HG02678 (cell line): Measurements from ENCODE around the gene NPPB.

Experiments
- ATAC-seq: cut with Tn5 transposase; IDR thresholded peaks from one replicate; pipeline ENCODE4 v1.9.1; 2021; ENCODE audit warnings: mild to moderate bottlenecking, moderate library complexity; ENCODE audit not compliant: unreplicated experiment

NPPB gene

DNA sequence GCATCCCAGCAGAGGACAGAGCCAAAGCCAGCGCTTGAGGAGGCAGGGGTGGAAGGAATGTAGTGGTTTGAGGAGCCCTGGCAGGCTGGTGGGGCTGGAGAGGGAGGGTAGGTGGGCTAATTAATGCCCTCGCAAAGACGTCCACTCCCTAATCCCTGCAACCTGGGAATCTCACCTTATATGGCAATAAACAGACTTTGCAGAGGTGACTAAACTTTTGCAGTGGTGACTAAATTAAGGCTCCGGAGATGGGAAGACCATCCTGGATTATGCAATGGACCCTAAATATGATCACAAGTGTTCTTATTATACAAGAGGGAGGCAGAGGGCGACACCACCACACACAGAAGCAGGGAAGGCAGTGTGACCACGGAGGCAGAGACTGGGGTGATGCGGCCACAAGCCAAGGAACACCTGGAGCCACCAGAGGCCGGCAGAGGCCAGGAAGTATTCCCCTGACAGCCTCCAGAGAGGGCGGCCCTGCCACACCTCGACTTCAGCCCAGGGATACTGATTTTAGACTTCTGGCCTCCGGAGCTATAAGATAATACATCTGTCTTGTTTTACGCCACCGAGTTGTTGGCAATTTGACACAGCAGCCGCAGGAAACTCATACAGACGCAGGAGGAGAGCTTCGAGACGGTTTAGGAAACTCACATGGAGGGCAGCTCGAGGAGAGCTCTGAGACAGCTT lies 23.1 kb upstream of the NPPB start:
- no peak for ATAC-seq

DNA sequence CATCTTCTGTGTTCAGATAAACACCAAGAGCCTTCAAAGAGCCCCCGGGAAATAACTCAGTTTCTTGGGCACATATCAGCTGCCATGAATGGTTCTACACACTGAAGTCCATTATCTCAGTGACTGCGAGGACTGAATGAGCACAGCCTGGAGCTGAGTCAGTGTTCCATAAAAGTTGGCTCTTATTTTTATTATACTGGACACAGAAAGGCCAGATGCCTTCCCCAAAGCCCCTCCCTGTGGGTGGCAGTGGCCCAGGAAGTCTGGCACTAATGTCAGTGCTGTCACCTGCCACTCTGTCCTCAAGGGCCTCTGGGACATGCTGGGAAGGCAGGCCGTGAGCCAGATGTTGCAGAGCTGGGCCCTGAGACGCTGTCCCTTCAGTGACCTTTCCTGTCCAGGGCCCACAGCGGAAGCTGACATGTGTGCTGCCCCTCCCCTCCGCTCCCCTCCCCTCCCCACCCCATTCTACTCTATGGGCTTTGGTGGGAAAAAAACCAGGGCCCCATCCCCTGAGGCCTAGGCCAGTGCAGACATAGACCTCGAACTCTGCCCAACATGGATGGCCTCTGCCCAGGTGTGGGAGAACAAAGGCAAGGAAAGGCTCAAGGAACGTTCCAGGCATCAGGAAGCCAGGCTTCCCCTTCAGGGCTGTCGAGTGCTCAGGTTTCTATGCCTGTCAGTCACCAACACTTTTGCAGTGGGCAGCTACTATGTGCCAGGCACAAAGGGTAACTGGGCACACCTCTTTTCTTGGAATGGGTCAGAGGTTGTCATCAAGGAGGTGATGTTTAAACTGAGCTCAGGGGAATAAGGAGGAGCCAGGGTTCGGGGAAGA lies 22.4 kb upstream of the NPPB start:
- no peak for ATAC-seq

DNA sequence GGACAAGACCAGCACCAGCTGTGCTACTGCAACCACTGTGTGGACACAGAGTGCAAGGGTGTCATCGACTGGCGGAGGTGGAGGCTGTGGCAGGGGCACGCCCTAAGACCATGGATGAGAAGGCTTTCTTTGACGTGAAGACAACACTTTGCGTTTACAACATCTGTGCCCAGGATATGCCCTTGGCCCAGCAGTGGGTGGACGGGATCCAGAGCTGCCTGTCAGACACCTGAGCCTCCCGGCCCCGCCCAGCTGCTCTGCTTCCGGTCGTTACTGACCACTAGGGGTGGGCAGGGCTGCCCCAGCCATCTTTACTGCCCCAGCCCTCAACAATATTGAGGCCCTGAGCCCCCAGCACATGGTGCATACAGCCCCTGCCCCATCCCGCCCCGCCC lies 21.4 kb upstream of the NPPB start:
- no peak for ATAC-seq

DNA sequence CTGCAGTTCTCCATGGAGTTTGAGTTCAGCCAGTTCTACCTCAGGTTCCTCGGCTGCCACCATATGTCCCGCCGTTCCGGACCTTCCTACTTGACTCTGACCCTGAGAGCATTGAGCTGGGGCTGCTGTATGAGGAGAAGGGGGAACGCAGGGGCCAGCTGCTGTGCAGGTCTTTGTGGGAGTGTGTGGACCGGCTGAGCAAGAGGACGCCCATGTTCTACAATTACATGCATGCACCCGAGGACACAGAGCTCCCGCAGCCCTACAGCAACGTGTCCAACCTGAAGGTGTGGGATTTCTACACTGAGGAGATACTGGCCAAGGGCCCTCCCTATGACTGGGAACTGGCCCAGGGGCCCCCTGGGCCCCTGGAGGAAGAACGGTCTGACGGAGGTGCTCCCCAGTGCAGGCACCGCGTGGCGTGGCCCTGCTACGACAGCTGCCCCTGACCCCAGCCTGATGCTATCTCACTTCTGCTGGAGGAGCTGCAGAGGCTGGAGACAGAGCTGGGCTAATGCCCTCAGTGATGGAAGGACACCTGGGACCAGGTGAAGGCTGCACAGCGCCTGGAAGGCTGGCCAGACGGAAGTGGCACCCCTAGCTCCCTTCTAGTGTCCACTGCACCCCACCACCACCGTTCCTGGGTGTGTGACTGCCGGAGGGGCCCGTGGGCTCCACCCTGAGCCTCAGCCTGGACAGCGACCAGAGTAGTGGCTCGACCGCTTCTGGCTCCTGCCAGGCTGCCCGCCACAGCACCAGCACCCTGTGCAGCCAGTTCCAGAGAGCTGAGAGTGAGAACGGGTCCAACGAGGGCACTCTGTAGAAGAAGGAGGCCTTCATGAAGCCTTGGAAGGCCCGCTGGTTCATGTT lies 20.8 kb upstream of the NPPB start:
- no peak for ATAC-seq

DNA sequence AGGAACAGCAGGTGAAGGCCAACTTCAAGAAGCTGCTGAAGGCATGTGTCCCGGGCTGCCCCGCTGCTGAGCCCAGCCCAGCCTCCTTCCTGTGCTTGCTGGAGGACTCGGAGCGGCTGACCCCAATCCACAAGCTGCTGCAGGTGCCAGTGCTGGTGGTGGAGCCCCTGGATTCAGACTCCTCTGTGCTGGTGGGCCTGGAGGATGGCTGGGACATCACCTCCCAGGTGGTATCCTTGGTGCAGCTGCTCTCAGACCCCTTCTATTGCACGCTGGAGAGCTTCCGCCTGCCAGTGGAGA lies 20.1 kb upstream of the NPPB start:
- ATAC-seq, result no peak

DNA sequence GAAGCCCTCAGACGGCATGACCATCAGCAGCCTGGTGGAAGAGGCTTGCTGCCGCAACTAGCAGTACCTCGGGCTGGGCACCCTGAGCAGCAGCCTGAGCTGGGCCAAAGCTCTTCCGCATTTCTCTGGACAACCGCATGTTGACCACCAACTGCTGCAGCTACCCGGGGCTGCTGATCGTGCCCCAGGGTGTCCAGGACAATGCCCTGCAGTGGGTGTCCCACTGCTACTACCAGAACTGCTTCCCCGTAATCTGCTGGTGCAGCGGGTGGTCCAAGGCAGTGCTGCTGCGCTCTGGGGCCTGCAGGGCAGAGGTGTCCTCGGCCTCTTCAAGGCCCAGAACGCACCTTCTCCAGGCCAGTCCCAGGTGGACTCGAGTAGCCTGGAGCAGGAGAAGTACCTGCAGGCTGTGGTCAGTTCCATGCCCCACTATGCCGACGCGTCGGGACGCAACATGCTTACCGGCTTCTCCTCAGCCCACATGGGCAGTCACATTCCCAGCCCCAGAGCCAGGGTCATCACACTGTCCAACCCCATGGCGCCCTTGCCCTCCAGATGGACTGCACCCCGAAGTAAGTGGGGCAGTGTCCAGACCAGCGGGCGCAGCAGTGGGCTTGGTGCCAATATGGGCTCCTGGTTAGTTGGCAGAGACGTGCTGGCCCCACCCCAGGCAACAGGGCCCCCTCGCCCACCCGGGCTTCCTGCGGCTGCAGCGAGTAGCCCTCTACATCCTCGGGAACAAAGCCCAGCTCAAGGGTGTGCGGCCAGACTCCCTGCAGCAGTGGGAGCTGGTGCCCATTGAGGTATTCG lies 19.5 kb upstream of the NPPB start:
- ATAC-seq, result no peak

DNA sequence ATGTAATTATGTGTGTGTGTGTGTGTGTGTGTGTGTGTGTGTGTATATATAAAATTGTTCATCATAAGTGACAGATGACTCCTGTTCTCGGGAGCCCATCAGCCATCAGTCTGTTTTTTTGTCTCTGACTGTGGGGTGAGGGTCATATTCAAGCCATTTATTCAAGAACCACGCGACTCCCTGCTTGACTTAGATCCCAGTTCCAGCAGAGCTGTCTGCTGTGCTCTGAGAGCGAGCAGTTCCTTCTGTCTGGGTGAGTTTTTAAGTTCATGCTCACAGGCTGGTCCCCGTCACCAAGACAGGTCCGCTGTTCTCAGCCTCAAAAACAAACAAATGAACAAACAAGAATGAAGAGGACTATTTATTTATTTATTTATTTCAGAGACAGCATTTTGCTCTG lies 18.3 kb upstream of the NPPB start:
- no peak for ATAC-seq

DNA sequence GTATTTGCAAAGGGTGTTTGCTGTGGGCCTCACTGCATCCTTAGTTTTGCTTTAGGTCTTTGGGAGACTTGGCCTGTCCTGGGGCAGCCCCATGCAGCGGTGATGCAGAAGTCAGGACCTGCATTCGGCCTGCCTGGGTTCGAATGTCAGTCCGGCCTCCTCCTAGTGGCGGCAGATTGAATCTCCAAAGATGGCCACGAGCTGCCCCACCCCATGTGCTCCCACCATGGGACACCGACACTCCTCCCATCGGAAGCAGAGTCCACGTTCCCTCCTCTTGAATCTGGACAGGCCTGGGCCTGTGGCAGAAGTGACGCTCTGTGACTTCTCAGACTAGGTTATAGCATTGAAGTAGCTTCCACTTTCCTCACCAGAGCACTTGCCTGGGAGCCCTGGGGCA lies 16.3 kb upstream of the NPPB start:
- ATAC-seq, result no peak

DNA sequence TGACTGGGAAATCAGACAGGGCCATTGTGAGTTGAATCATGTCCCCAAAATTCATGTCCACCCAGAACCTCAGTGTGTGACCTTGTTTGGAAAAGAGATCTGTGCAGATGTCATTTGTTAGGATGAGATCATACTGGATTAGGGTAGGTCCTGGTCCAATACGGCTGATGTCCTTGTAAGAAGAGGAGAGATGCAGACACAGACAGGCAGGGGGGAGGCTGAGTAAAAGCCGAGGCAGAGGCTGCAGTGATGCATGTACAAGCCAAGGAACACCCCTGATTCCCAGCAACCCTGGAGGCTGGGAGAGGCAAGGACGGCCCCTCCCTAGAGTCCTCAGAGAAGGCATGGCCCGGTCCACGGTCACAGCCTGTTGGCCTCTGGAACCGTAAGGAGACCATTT lies 15.9 kb upstream of the NPPB start:
- no peak for ATAC-seq

DNA sequence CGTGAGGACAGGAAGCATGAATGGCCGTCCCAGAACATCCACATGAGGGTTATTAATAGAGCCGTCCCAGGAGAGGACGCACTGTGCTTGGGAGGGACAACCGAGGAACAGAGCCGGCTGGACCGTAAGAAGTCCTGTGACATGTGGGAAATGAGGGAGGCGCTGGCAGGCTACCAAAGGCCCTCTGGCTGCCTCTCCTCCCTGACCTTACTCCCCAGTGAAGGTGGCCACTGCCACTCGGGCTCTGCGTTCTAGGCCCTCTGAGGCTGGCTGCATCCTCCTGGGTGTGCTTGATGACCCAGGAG lies 15.5 kb upstream of the NPPB start:
- ATAC-seq, result no peak

DNA sequence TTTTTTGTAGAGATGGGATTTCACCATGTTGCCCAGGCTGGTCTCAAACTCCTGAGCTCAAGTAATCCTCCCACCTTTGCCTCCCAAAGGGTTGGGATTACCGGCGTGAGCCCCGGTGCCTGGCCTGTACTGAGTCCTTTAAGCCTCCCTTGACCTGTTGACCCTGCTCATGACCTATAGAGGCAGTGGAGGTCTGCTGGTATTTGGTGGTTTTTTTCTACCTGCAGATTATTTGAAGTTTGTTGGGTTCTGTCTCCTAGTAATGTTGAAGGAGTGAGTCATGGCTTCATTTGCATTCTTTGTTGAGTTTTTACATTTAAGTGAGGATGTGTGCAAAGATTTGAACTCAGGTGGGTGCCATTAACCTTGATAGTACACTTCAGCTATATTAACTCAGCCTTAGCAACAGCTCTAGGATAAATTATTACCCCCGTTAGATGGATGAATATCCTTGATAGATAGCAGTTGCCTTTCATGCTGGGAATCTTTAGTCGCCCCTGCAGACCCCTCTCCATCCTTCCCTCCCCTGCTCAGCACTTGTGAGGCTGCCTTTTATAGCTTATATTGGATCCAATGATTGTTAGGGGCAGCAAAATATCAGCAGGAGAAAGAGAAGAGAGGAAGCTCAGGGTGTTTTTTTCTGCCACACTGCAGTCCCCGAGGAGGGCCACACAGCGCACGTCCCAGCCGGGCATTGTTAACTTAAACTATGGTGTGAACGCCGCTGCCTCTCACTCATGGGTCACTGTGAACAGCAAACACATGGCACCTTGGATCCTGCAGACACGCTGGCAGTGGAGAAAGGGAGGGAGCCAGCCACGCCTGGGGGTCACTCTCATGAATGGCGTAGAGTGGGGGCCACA lies 14.9 kb upstream of the NPPB start:
- ATAC-seq, result no peak

DNA sequence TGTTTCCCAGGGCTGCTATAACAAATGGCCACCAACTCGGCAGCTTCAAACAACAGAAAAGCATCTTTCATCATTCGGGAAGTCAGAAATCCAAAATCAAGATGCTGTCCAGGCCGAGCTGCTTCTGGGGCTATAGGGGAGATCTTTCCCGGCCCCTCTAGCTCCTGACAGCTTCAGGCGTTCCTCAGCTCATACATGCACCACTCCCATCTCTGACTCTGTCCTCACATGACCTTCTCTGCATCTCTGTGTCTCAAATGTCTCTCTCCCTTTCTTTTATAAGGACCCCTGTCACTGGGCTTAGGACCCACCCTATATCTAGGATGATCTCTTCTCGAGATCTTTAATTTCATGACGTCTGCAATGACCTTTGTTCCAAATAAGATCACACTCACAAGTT lies 13.8 kb upstream of the NPPB start:
- no peak for ATAC-seq

DNA sequence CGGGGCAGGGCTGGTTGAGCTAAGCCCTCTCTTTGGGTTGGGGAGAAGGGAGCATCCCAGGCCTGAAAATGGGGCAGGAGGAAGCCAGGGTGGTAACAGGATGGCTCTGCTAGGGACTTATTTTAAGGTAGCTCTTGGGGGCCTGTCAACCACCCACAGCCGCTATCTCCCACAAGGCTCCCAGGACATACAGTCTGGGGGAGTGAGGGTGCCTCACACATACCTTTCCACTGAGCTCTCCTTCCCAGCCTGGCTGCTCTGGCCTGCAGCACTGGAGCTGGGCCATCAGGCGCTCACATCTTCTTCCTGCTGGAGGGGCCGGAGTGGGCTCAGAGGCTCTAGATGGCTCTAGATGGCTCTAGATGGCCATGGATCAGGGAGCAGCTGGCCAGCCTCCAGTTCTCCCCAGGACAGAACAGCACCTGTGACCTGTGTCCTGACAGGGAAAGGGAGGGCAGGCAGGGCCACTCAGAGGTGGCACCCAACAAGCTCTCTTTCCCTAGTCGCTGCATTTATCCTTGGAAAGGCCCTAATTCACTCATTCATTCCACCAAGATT lies 11.0 kb upstream of the NPPB start:
- no peak for ATAC-seq

DNA sequence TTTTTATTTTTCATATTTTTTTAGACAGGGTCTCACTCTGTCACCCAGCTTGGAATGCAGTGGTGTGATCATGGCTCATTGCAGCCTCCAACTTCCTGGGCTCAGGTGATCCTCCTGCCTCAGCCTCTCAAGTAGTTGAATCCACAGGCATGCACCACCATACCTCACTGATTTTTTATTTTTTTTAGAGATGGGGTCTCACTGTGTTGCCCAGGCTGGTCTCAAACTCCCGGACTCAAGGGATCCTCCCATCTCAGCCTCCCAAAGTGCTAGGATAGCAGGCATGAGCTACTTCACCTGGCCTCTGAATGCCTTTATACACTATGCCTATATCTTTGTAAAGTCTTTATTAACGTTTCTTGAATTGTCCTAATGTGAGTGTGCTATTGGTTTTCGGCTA lies 10.4 kb upstream of the NPPB start:
- ATAC-seq, result no peak

DNA sequence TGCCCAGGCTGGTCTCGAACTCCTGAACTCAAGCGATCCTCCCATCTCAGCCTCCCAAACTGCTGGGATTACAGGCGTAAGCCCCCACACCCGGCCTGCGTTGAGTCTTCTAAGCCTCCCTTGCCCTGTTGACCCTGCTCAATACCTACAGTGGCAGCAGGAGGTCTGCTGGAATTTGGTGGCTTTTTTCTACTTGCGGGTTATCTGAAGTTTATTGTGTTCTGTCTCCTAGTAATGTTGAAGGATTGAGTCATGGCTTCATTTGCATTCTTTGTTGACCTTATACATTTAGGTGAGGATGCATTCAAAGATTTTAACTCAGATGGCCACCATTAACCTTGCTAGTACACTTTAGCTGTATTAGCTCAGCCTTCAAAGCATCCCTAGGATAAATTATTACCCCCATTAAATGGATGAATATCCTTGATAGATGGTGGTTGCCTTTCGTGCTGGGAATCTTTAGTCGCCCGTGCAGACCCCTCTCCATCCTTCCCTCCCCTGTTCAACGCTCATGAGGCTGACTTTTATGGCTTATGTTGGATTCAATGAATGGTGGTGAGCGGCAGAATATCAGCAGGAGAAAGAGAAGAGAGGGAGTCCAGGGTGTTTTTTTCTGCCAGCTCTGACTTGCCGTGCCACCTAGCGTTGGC lies 9.7 kb upstream of the NPPB start:
- ATAC-seq, result no peak

DNA sequence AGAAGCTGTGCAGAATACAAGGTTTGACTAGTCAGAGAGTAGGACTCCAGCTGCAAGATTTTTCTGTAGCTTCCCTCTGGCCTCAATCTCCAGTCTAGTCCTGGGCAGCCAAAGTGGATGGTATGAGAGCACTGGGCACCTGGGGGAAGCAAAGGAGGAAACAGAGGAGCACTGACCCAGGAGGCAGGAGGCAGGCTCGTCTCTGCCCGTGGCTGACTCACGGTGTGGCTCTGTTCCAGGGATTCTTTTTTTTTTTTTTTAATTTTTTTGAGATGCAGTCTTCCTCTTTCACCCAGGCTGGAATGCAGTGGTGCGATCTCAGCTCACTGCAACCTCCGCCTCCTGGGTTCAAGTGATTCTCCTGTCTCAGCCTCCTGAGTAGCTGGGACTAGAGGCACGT lies 4.1 kb upstream of the NPPB start:
- ATAC-seq, result no peak

DNA sequence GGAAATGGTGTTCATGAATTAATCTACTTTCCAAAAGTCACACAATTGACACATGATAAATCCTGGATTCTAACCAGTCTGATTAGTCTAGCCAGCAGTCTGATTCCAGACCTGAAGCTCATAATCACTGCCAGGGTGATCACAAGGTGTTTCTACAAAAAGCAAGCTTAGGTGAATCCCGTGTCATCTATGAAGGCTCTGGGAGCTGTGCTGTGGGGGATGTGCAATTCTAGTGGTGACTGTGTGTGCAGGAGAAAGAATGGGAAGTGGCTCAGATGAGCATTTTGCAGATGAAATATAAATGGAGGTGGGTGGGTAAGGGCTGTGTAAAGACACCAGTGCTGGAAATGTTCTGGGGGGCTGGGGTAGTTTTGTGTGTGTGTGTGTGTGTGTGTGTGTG lies 1.8 kb upstream of the NPPB start:
- no peak for ATAC-seq

DNA sequence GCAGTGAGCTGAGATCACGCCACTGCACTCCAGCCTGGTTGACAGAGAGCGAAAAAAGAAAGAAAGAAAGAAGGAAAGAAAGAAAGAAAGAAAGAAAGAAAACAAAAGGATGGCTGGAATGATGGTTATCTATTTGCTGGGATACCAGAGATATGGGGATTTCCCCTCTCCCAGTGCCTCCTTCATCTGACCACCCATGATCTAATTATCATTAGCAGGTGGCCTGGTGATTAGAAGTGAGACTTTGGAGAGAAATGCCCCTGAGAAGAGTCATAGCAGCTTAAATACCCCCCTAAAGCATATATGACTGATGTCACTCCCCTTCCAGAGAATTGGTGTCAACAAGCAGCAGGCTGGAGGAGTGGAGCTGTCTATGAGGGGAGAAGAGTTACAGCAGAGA lies 1.3 kb upstream of the NPPB start:
- no peak for ATAC-seq
